Measurements from ENCODE around the gene ZNF644.
"Not testable (repeated sequence)": the region's sequence is repeated elsewhere in the genome, so short reads cannot be mapped to it uniquely, and the experiment has no call there.

ZNF644 gene

GRCh38 chr1:90925928-90926869 is 95.6 kb downstream of the ZNF644 start:
- DNase-seq (ENCODE audit: low read depth), result no peak

GRCh38 chr1:90924982-90925381 is 96.9 kb downstream of the ZNF644 start:
- DNase-seq (ENCODE audit: low read depth), result no peak

GRCh38 chr1:90922996-90923395 is 98.8 kb downstream of the ZNF644 start:
- no peak for DNase-seq (ENCODE audit: low read depth)

- DNase-seq (ENCODE audit: low read depth), result no peak
Observed at GRCh38 chr1:90922202-90922601, 99.6 kb downstream of the ZNF644 start.

- DNase-seq (ENCODE audit: low read depth), result no peak
Observed at GRCh38 chr1:90919900-90920299, 101.9 kb downstream of the ZNF644 start.

GRCh38 chr1:90919190-90919719 is 102.6 kb downstream of the ZNF644 start:
- no peak for DNase-seq (ENCODE audit: low read depth)

GRCh38 chr1:90911353-90911752 is 110.5 kb downstream of the ZNF644 start:
- DNase-seq (ENCODE audit: low read depth), result no peak

- DNase-seq (ENCODE audit: low read depth), result no peak
Observed at GRCh38 chr1:90902672-90903071, 119.2 kb downstream of the ZNF644 start.

- DNase-seq (ENCODE audit: low read depth), result no peak
Observed at GRCh38 chr1:90899263-90899662, 122.6 kb downstream of the ZNF644 start.

- DNase-seq (ENCODE audit: low read depth), result not testable (repeated sequence)
Observed at GRCh38 chr1:90893679-90894078, 128.2 kb downstream of the ZNF644 start.

GRCh38 chr1:90892884-90893283 is 129.0 kb downstream of the ZNF644 start:
- DNase-seq (ENCODE audit: low read depth), result not testable (repeated sequence)

GRCh38 chr1:90892196-90892595 is 129.6 kb downstream of the ZNF644 start:
- DNase-seq (ENCODE audit: low read depth), result not testable (repeated sequence)

- DNase-seq (ENCODE audit: low read depth), result not testable (repeated sequence)
Observed at GRCh38 chr1:90891756-90892155, 130.1 kb downstream of the ZNF644 start.

GRCh38 chr1:90882221-90882620 is 139.6 kb downstream of the ZNF644 start:
- DNase-seq (ENCODE audit: low read depth), result no peak

- no peak for DNase-seq (ENCODE audit: low read depth)
Observed at GRCh38 chr1:90881034-90881433, 140.8 kb downstream of the ZNF644 start.

- no peak for DNase-seq (ENCODE audit: low read depth)
Observed at GRCh38 chr1:90879281-90879680, 142.6 kb downstream of the ZNF644 start.

- DNase-seq (ENCODE audit: low read depth), result no peak
Observed at GRCh38 chr1:90876101-90876500, 145.7 kb downstream of the ZNF644 start.
